GM18951 (cell line): ENCODE results near the gene VGLL4.
"Not testable (repeated sequence)": the region's sequence is repeated elsewhere in the genome, so short reads cannot be mapped to it uniquely, and the experiment has no call there.

Source experiments
- POLR2A ChIP-seq: IDR thresholded peaks from 4 replicates; pipeline ENCODE4 v1.6.1; 2011; ENCODE audit warnings: mild to moderate bottlenecking; ENCODE audit not compliant: insufficient read length, insufficient read depth; ENCODE audit errors: extremely low read depth
- in situ Hi-C: fragments of 300-500 bp; cut with MboI; formaldehyde crosslinking; loops from one replicate; pipeline ENCODE4 v1.12.0; 2022; ENCODE audit warnings: low sequenced_read_pairs, mixed read lengths, inconsistent platforms; ENCODE audit not compliant: unreplicated experiment

VGLL4 gene

DNA sequence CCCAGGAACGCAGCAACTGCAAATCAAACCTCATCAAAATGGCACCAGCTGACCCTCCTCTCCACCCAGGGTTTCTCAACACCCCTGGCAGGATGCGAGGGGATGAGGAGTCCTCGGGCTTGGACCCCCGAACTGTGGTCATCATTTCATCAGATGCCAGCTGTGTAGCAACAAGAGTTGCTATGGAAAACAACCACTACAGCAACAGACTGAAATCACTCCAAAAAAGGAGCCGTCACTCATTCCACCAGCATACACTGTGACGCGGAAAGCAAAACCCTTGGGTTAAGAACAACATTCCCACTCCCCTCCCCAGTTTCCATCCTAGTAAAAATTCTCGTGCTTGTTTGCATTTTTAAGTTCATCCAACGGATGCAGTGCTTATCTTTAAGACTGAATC lies 40.1 kb downstream of the VGLL4 start:
- in situ Hi-C loops, result no loop called here
- no peak for TF ChIP-seq POLR2A

DNA sequence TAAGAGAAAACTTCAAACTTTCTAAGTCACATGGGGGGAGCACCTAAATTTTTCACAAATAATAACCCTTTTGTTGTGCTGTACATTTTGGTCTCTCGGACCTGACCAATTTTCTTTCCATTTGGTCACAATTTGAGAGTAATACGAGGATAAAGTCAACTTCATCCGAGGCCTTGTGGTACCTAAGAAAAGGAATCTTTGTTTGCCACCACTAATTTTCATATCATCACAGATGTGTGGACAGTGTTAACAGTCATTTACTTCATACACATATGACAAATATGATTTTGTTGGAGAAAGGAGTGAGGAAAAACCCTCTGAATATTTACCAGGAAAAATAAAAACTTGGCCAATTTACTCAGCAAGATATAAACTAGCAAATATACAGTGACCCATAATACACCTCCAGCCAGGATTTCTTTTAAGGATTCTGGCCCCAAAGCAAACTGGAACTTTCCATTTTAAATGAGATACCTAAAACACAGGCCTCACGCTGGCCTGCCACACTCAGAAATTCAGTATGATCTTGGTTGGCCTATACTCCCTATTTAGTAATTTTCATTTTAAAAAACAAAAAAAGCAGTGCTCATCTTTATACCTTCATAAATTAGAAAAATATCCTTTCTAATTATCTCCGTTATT lies 40.7 kb downstream of the VGLL4 start:
- in situ Hi-C loops, result no loop called here
- no peak for TF ChIP-seq POLR2A

GRCh38 chr3:11602239-11602840 lies 41.4 kb downstream of the VGLL4 start:
- in situ Hi-C loops, result no loop called here
- TF ChIP-seq POLR2A, result no peak

- in situ Hi-C loops, result no loop called here
Measured at GRCh38 chr3:11601446-11602238, 42.1 kb downstream of the VGLL4 start.

GRCh38 chr3:11600501-11601282 lies 43.0 kb downstream of the VGLL4 start:
- no peak for TF ChIP-seq POLR2A
- in situ Hi-C loops, result no loop called here

More at GRCh38 chr3:11601446-11602238, 42.1 kb downstream of the VGLL4 start:
- TF ChIP-seq POLR2A, result no peak

DNA sequence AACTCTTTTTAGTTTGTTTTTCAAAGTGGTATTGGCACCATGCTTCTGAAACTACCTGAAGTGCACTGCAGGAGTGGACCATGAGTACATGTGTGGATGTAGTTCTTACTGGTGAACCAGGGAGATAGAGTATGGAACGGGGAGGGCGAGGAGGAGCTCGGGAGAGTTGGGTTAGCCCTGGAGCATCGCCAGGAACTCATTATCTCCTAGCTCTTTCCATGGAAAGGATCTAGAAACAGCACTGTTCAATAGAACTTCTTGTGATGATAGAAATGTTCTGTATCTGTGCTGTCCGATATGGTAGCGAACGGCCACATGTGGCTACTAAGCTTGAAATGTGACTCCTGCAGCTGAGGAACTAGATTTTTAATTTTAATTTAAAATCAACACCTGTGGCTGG lies 47.3 kb downstream of the VGLL4 start:
- in situ Hi-C loops, result no loop called here
- no peak for TF ChIP-seq POLR2A

- in situ Hi-C loops, result not testable (repeated sequence)
Measured at GRCh38 chr3:11595024-11595423, 48.7 kb downstream of the VGLL4 start.

GRCh38 chr3:11593318-11594034 lies 50.2 kb downstream of the VGLL4 start:
- no peak for TF ChIP-seq POLR2A
- in situ Hi-C loops, result no loop called here

GRCh38 chr3:11592445-11593298 lies 51.0 kb downstream of the VGLL4 start:
- TF ChIP-seq POLR2A, result no peak
- in situ Hi-C loops, result no loop called here

DNA sequence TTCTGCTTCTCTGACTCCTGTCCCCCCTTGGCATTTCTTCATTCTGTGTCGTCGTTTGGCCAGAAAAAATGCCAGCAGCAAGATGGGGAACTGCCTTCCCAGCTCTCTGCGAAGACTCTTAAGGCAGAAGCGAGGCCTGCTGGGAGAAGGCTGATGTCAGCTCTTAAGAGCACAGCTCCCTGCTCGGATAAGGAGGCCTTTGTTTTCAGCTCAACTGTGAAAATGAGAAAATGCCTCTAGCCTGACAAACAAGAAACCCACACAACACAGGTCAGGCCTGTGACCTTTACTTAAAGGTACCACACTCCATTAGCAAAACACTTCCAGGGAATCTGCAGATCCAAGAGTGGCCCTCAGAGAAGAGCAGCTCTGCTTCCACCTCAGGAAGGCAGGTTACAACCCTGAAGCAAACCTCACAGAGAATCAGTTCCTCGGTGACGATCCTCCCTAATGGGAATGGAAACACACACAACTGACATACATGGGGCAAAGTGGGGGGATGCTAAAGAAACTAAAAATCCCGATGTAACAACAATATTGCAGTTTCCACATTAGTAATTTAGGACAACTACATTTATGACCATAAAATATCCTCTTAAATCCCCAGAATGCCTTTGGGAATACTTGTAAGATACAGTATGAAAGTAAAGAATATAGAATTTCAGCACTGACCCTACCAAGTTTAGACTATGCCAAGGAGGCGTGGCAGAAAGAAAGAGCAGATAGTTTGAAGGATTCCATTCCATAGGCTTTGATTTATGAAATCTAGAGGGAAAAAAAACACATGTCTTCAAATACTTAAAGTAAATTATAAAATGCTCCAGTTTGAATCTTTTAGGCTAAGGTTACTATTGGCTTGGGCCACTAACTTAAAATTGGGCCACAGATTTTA lies 52.1 kb downstream of the VGLL4 start:
- no peak for TF ChIP-seq POLR2A
- in situ Hi-C loops, result no loop called here

DNA sequence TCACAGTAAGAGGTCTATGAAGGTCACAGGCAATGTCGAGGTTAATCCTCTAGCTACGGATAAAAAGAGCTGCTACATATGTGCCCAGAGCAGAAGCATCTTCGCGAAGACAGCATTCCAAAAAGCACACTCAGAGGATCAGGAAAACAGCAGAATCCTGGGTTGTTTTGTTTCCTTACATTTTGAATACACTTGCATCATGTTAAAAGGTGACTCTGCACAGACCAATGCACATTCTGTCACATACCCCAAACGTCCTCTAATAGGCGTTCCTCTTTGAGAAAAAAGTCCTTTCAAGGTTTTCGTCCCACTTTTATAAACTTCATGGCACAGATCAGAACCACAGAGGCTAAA lies 52.7 kb downstream of the VGLL4 start:
- TF ChIP-seq POLR2A, result no peak
- in situ Hi-C loops, result no loop called here
